Upper lobe of left lung (tissue), 4 donors: Measurements from ENCODE around the gene SLC10A6.

ENCODE experiments used
- EP300 ChIP-seq, 4 donors: sonication (generic); formaldehyde crosslinking; IDR thresholded peaks; one replicate each; pipeline ENCODE4 v1.5.1; 2017; ENCODE audit warnings: antibody characterized with exemption in 4 of 4, control low read depth in 2 of 4
- POLR2A ChIP-seq, 4 donors: fragments of 450-650 bp; IDR thresholded peaks; one replicate each; pipeline ENCODE4 v1.5.1; 2016 to 2017; ENCODE audit warnings: antibody characterized with exemption in 4 of 4, mild to moderate bottlenecking in 2 of 4
- POLR2AphosphoS5 ChIP-seq, 2 donors: sonication (generic); formaldehyde crosslinking; IDR thresholded peaks; one replicate each; pipeline ENCODE4 v1.5.1; 2017; ENCODE audit warnings: antibody characterized with exemption in 2 of 2
- TF ChIP-seq, protein P1 (sequence below), 6 experiments: fragments of 450-650 bp in 4 of 6; fragments of 200-600 bp in 2 of 6; sonication (generic) in 2 of 6; IDR thresholded peaks; one replicate each; pipeline ENCODE4 v1.5.1; 2016 to 2019; ENCODE audit warnings: antibody characterized with exemption in 6 of 6

DNA sequence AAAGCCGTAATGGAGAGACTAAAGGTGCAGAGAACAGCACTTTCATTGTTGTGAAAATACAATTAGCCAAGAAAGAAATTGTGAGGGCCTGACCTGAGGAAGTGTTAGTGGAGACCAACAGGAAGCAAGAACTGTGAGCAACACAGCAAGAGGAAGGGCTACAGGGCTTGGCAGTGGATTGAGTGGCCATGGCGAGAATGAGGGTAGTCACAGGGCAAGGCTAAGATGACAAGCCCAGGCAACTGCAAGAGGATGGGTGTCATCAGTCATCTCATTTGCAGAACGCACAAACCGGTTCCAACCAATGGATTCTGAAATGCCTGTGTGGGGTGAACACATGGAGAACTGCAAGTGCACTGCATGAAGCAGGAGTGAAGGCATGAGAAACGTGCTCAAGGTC, 3.6 kb downstream of the SLC10A6 start:
- TF ChIP-seq, protein P1, sequence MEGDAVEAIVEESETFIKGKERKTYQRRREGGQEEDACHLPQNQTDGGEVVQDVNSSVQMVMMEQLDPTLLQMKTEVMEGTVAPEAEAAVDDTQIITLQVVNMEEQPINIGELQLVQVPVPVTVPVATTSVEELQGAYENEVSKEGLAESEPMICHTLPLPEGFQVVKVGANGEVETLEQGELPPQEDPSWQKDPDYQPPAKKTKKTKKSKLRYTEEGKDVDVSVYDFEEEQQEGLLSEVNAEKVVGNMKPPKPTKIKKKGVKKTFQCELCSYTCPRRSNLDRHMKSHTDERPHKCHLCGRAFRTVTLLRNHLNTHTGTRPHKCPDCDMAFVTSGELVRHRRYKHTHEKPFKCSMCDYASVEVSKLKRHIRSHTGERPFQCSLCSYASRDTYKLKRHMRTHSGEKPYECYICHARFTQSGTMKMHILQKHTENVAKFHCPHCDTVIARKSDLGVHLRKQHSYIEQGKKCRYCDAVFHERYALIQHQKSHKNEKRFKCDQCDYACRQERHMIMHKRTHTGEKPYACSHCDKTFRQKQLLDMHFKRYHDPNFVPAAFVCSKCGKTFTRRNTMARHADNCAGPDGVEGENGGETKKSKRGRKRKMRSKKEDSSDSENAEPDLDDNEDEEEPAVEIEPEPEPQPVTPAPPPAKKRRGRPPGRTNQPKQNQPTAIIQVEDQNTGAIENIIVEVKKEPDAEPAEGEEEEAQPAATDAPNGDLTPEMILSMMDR (IDR thresholded peaks at IDR 0.05): no peak
- no peak for TF ChIP-seq EP300 (IDR thresholded peaks at IDR 0.05)
- TF ChIP-seq POLR2A (IDR thresholded peaks at IDR 0.05): no peak
- no peak for TF ChIP-seq POLR2AphosphoS5 (IDR thresholded peaks at IDR 0.05)
